GM12892 (cell line): ENCODE results near the gene ZNF654.
"Not testable (repeated sequence)": the region's sequence is repeated elsewhere in the genome, so short reads cannot be mapped to it uniquely, and the experiment has no call there.

Experiments used
- POLR2A ChIP-seq: IDR thresholded peaks from 2 replicates; pipeline ENCODE4 v1.6.1; 2011; ENCODE audit warnings: low read depth, low read length, control low read depth
- POLR2AphosphoS5 ChIP-seq: IDR thresholded peaks from 2 replicates; pipeline ENCODE4 v1.6.1; 2011; ENCODE audit warnings: low read depth, low read length, control low read depth
- TAF1 ChIP-seq: IDR thresholded peaks from 2 replicates; pipeline ENCODE4 v1.6.1; 2011; ENCODE audit warnings: low read depth, mild to moderate bottlenecking, control low read depth, low read length, borderline replicate concordance

- not testable (repeated sequence) for TF ChIP-seq POLR2A, TAF1, POLR2AphosphoS5
Measured at GRCh38 chr3:88118603-88119002, 59.5 kb downstream of the ZNF654 start.
